ENCODE results near the gene MEOX2.

DNA sequence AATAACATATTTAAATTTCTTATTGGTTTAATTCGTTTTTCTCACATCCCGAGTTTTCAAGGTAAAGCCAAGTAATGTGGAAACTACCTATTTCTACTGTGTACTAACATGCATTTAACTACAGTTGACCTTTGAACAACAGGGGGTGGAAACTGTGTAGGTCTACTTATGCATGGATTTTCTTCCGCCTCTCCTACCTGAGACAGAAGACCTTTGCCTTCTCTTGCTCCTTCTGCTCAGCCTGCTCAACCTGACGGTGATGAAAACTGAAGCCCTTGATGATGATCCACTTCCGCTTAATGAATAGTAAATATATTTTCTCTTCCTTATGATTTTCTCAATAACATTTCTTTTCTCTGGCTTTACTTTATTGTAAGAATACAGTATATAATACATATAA lies 18.5 kb downstream of the MEOX2 start:
- TF ChIP-seq, protein P1, sequence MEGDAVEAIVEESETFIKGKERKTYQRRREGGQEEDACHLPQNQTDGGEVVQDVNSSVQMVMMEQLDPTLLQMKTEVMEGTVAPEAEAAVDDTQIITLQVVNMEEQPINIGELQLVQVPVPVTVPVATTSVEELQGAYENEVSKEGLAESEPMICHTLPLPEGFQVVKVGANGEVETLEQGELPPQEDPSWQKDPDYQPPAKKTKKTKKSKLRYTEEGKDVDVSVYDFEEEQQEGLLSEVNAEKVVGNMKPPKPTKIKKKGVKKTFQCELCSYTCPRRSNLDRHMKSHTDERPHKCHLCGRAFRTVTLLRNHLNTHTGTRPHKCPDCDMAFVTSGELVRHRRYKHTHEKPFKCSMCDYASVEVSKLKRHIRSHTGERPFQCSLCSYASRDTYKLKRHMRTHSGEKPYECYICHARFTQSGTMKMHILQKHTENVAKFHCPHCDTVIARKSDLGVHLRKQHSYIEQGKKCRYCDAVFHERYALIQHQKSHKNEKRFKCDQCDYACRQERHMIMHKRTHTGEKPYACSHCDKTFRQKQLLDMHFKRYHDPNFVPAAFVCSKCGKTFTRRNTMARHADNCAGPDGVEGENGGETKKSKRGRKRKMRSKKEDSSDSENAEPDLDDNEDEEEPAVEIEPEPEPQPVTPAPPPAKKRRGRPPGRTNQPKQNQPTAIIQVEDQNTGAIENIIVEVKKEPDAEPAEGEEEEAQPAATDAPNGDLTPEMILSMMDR (IDR thresholded peaks at IDR 0.05): no peak
- no peak for TF ChIP-seq EZH2 (IDR thresholded peaks at IDR 0.05)
- no peak for TF ChIP-seq EZH2phosphoT487 (IDR thresholded peaks at IDR 0.05)
